GM12801 (cell line): ENCODE measurements around the gene TRPM6.

Source experiments
- CTCF ChIP-seq: IDR thresholded peaks from one replicate; pipeline ENCODE4 v1.5.1; 2011; ENCODE audit warnings: control low read depth; ENCODE audit not compliant: insufficient read length; ENCODE audit errors: extremely low read depth

Gene TRPM6

GRCh38 chr9:74817281-74817810, 70.4 kb downstream of the TRPM6 start:
- TF ChIP-seq CTCF: no peak

- TF ChIP-seq CTCF: no peak
Observed at GRCh38 chr9:74810200-74810599, 77.5 kb downstream of the TRPM6 start.

- no peak for TF ChIP-seq CTCF
Observed at GRCh38 chr9:74804018-74804385, 83.7 kb downstream of the TRPM6 start.

GRCh38 chr9:74803376-74804017, 84.2 kb downstream of the TRPM6 start:
- TF ChIP-seq CTCF: no peak

- no peak for TF ChIP-seq CTCF
Observed at GRCh38 chr9:74800226-74800625, 87.5 kb downstream of the TRPM6 start.

- TF ChIP-seq CTCF: no peak
Observed at GRCh38 chr9:74795803-74796202, 91.9 kb downstream of the TRPM6 start.

- TF ChIP-seq CTCF: no peak
Observed at GRCh38 chr9:74795081-74795480, 92.6 kb downstream of the TRPM6 start.
